Muscle of leg (tissue), 11 donors: ENCODE results near the gene CCL2. TPM values are rescaled to one million over a fixed set of nuclear protein-coding genes. Genes with fewer than 3 reads are reported as not detected.

Experiments
- DNase-seq: peaks from one replicate; pipeline ENCODE4 v3.0.0; 2013
- H3K27ac ChIP-seq: one replicate; pipeline ENCODE4 v1.5.1; 2013; ENCODE audit warnings: mild to moderate bottlenecking, low read length, control low read depth
- H3K27me3 ChIP-seq: one replicate; pipeline ENCODE4 v1.6.1; 2013; ENCODE audit warnings: low read length; ENCODE audit not compliant: control insufficient read depth, insufficient read depth
- H3K36me3 ChIP-seq: one replicate; pipeline ENCODE4 v1.6.1; 2013; ENCODE audit warnings: low read length; ENCODE audit not compliant: control insufficient read depth, insufficient read depth
- H3K4me1 ChIP-seq: one replicate; pipeline ENCODE4 v1.6.1; 2013; ENCODE audit warnings: low read length; ENCODE audit not compliant: control insufficient read depth, insufficient read depth
- H3K4me3 ChIP-seq: one replicate; pipeline ENCODE4 v1.5.1; 2013; ENCODE audit warnings: low read length, control low read depth
- H3K9me3 ChIP-seq: replicated peaks from 2 replicates; pipeline ENCODE4 v1.6.1; 2013; ENCODE audit warnings: low read depth, low read length; ENCODE audit not compliant: control insufficient read depth
- WGBS: methylation state at CpG from one replicate; pipeline ENCODE4 v1.1.5; 2013; ENCODE audit warnings: missing lambda C conversion rate; ENCODE audit not compliant: insufficient coverage; 5-methylcytosine and 5-hydroxymethylcytosine counted together
- polyA plus RNA-seq, 8 donors: library from polyadenylated mRNA; unstranded; fragments of 120-200 nt; gene quantifications; one replicate each; pipeline versions ENCODE4 v1.2.1 to v1.2.3, GENCODE V29; 2013; ENCODE audit warnings: inconsistent platforms in 1 of 8, low replicate concordance in 1 of 8; ENCODE audit not compliant: insufficient read length in 8 of 8, insufficient read depth in 1 of 8
- total RNA-seq: library from RNA; stranded (reverse); fragments of 120-200 nt; gene quantifications from one replicate; pipeline ENCODE4 v1.2.4, GENCODE V29; 2013

Gene CCL2
- total and polyA plus RNA-seq, 9 donors = 35.3 to 77.4 (median 53.8) TPM

GRCh38 chr17:34248511-34249024, 6.5 kb upstream of the CCL2 start:
- DNase-seq = peak; percentile 65
- Histone ChIP-seq H3K27ac (peak overlapping the region; percentile 39), H3K4me3 (no peak overlapping the region), H3K4me1 (peaks cover 66% of the 10 kb centered on the region), H3K27me3 (no peaks in the 10 kb centered on the region), H3K9me3 (no peaks in the 10 kb centered on the region), H3K36me3 (no peaks in the 10 kb centered on the region)
- WGBS = 42% methylated on average over 3 of the region's 6 CpGs

DNA sequence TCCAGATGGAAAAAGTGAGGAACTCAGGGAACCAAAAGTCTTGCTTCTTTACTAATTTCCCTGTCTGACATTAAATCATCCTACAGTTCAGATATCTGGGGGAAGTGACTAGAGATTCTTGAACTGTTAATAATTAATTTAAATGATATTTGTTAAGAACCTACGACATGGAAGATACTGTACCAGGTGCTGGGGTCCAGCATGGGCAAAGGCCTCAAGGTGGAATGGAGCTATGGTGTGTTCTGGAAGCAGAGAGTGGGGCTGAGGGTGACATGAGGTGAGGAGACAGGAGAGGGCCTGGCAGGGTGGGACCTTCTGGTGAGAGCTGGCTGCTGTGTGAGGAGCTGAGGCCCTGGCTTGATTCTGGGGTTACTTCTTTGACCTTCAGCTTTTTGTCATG, 6.0 kb upstream of the CCL2 start:
- H3K9me3 ChIP-seq = no peaks in the 10 kb centered on the region
- peaks cover 66% of the 10 kb centered on the region for H3K4me1 ChIP-seq
- peak overlapping the region; percentile 39 for H3K27ac ChIP-seq
- no peaks in the 10 kb centered on the region for H3K27me3 ChIP-seq
- WGBS = 80% methylated on average over 1 of the region's 1 CpG
- H3K4me3 ChIP-seq = no peak overlapping the region
- no peak for DNase-seq
- no peaks in the 10 kb centered on the region for H3K36me3 ChIP-seq

GRCh38 chr17:34249478-34249877, 5.6 kb upstream of the CCL2 start:
- Histone ChIP-seq H3K4me3 (no peak overlapping the region), H3K4me1 (peaks cover 68% of the 10 kb centered on the region), H3K9me3 (no peaks in the 10 kb centered on the region), H3K36me3 (no peaks in the 10 kb centered on the region), H3K27me3 (no peaks in the 10 kb centered on the region), H3K27ac (no peak overlapping the region)
- DNase-seq = peak; percentile 62
- WGBS = 67% methylated on average over 1 of the region's 1 CpG

- Histone ChIP-seq H3K4me1 (peaks cover 80% of the 10 kb centered on the region), H3K36me3 (peaks cover 2% of the 10 kb centered on the region), H3K27me3 (no peaks in the 10 kb centered on the region), H3K4me3 (no peak overlapping the region), H3K9me3 (no peaks in the 10 kb centered on the region), H3K27ac (no peak overlapping the region)
- 65% methylated on average over 2 of the region's 3 CpGs for WGBS
- no peak for DNase-seq
Measured at GRCh38 chr17:34251186-34251585, 3.9 kb upstream of the CCL2 start.

DNA sequence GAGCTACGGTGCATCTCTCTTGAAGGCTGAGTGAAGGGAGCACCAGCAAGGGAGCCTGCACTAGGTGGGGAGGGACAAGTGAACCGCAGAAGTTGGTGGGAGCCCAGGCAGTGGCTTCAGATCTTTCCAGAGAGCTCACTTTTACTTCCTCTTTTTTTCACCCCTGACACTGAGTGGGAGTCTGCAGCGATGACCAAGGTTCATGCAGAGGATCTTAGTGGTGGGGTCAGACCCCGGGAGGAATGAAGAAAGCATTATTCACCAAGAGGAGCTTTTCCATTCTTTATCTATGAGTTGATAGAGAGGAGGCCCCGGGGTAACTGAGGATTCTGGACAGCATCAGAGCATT, 3.0 kb upstream of the CCL2 start:
- Histone ChIP-seq H3K27ac (peak overlapping the region; percentile 95), H3K36me3 (peaks cover 6% of the 10 kb centered on the region), H3K4me3 (no peak overlapping the region), H3K27me3 (no peaks in the 10 kb centered on the region), H3K4me1 (peaks cover 83% of the 10 kb centered on the region), H3K9me3 (no peaks in the 10 kb centered on the region)
- 14% methylated on average over 1 of the region's 5 CpGs for WGBS
- DNase-seq = no peak

DNA sequence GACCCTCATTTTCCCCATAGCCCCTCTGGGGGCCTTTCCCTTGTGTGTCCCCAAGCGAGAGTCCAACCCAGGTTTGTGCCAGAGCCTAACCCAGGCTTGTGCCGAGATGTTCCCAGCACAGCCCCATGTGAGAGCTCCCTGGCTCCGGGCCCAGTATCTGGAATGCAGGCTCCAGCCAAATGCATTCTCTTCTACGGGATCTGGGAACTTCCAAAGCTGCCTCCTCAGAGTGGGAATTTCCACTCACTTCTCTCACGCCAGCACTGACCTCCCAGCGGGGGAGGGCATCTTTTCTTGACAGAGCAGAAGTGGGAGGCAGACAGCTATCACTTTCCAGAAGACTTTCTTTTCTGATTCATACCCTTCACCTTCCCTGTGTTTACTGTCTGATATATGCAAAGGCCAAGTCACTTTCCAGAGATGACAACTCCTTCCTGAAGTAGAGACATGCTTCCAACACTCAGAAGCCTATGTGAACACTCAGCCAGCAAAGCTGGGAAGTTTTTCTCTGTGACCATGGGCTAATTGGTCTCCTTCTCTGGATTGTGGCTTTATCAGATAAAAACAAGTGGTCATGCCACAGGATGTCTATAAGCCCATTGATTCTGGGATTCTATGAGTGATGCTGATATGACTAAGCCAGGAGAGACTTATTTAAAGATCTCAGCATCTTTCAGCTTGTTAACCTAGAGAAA, 2.5 kb upstream of the CCL2 start:
- Histone ChIP-seq H3K27ac (peak overlapping the region; percentile 95), H3K4me1 (peaks cover 83% of the 10 kb centered on the region), H3K4me3 (no peak overlapping the region), H3K27me3 (no peaks in the 10 kb centered on the region), H3K36me3 (peaks cover 6% of the 10 kb centered on the region), H3K9me3 (no peaks in the 10 kb centered on the region)
- 15% methylated on average over 4 of the region's 6 CpGs for WGBS
- DNase-seq = peak; percentile 96

GRCh38 chr17:34253139-34253525, 2.0 kb upstream of the CCL2 start:
- Histone ChIP-seq H3K9me3 (no peaks in the 10 kb centered on the region), H3K27me3 (no peaks in the 10 kb centered on the region), H3K4me1 (peaks cover 80% of the 10 kb centered on the region), H3K36me3 (peaks cover 6% of the 10 kb centered on the region), H3K27ac (peak overlapping the region; percentile 95), H3K4me3 (no peak overlapping the region)
- 60% methylated on average over 1 of the region's 3 CpGs for WGBS
- DNase-seq = no peak

GRCh38 chr17:34254146-34254545, 939 bp upstream of the CCL2 start:
- Histone ChIP-seq H3K27ac (peak overlapping the region; percentile 95), H3K36me3 (peaks cover 6% of the 10 kb centered on the region), H3K27me3 (no peaks in the 10 kb centered on the region), H3K4me1 (peaks cover 82% of the 10 kb centered on the region), H3K4me3 (no peak overlapping the region), H3K9me3 (no peaks in the 10 kb centered on the region)
- no CpG with 5 or more reads among the region's 3 CpGs for WGBS
- DNase-seq = peak; percentile 76

- 4% methylated on average over 3 of the region's 5 CpGs for WGBS
- Histone ChIP-seq H3K4me3 (peak overlapping the region; percentile 56), H3K27me3 (no peaks in the 10 kb centered on the region), H3K36me3 (peaks cover 6% of the 10 kb centered on the region), H3K9me3 (no peaks in the 10 kb centered on the region), H3K4me1 (peaks cover 70% of the 10 kb centered on the region), H3K27ac (peak overlapping the region; percentile 95)
- DNase-seq = no peak
Measured at GRCh38 chr17:34255381-34255732, 272 bp downstream of the CCL2 start.

- no peak for DNase-seq
- Histone ChIP-seq H3K9me3 (no peaks in the 10 kb centered on the region), H3K27ac (peak overlapping the region; percentile 95), H3K4me1 (peaks cover 65% of the 10 kb centered on the region), H3K36me3 (peaks cover 6% of the 10 kb centered on the region), H3K27me3 (no peaks in the 10 kb centered on the region), H3K4me3 (peak overlapping the region; percentile 56)
- WGBS = no CpG with 5 or more reads among the region's 1 CpG
Measured at GRCh38 chr17:34255841-34256240, 756 bp downstream of the CCL2 start.
